Ovary (tissue), 9 donors: ENCODE data around the gene BABAM2. TPM values are rescaled to one million over a fixed set of nuclear protein-coding genes. Genes with fewer than 3 reads are reported as not detected.

Experiments
- DNase-seq, 5 donors: peaks; one replicate each; pipeline ENCODE4 v3.0.0-alpha.2; 2019 to 2020
- H3K27ac ChIP-seq, 2 donors: fragments of 200-600 bp; one replicate each; pipeline versions ENCODE4 v1.5.1 to v1.8.0; 2019 to 2022
- H3K27me3 ChIP-seq: fragments of 200-600 bp; one replicate; pipeline ENCODE4 v1.8.0; 2022
- H3K36me3 ChIP-seq: fragments of 200-600 bp; sonication (generic); one replicate; pipeline ENCODE4 v1.5.1; 2019
- H3K4me1 ChIP-seq: one replicate; pipeline ENCODE4 v1.8.1; 2013; ENCODE audit warnings: mild to moderate bottlenecking, moderate library complexity; ENCODE audit not compliant: insufficient read depth
- H3K4me3 ChIP-seq: fragments of 200-600 bp; sonication (generic); one replicate; pipeline ENCODE4 v1.5.1; 2017
- H3K9me3 ChIP-seq, 2 donors: fragments of 200-600 bp in 1 of 2; sonication (generic) in 1 of 2; one replicate each; pipeline versions ENCODE4 v1.5.1 to v1.8.1; 2013 to 2019; ENCODE audit warnings: mild to moderate bottlenecking in 1 of 2, moderate library complexity in 1 of 2
- CTCF ChIP-seq, 3 donors: fragments of 450-650 bp in 2 of 3; fragments of 200-600 bp in 1 of 3; IDR thresholded peaks; one replicate each; pipeline versions ENCODE4 v1.5.1 to v1.8.0; 2016 to 2022; ENCODE audit warnings: antibody characterized with exemption in 3 of 3, mild to moderate bottlenecking in 1 of 3
- EP300 ChIP-seq: sonication (generic); formaldehyde crosslinking; IDR thresholded peaks from one replicate; pipeline ENCODE4 v1.6.1; 2017; ENCODE audit warnings: antibody characterized with exemption
- POLR2A ChIP-seq: fragments of 450-650 bp; IDR thresholded peaks from one replicate; pipeline ENCODE4 v1.6.1; 2017; ENCODE audit warnings: antibody characterized with exemption, mild to moderate bottlenecking, moderate library complexity
- WGBS, 3 donors: extraction: QIAGEN DNeasy Blood & Tissue Kit in 1 of 3; methylation state at CpG; one replicate each; pipeline versions ENCODE4 v1.1.5 to v1.1.7; 2013 to 2017; 5-methylcytosine and 5-hydroxymethylcytosine counted together
- intact Hi-C, 4 donors: fragments of 100-400 bp; cut with DNase I; formaldehyde crosslinking; loops; one replicate each; pipeline versions ENCODE4 v1.11.0 to v1.15.1; 2022 to 2023
- polyA plus RNA-seq, 2 donors: library from polyadenylated mRNA; stranded (reverse); fragments of 200-250 nt in 1 of 2; fragments of 350-450 nt in 1 of 2; fragmentation: Illumina TruSeq in 1 of 2; extraction: RNeasy Lipid Tissue Mini Kit (QIAGEN cat#74804) in 1 of 2; gene quantifications; one replicate each; pipeline ENCODE4 v1.2.3, GENCODE V29; 2013 to 2014
- total RNA-seq, 7 donors: library from RNA; depleted of rRNA in 2 of 7; stranded (reverse); fragments of >200 nt in 2 of 7; fragmentation: NEBNext Ultra II Directional in 3 of 7; extraction: Animal tissue kit (Norgen Biotek cat#: 25700) in 3 of 7; gene quantifications; one replicate each; pipeline versions ENCODE4 v1.1.0 to v1.2.4, GENCODE V29; 2016 to 2023
- donor health status: DM: no; HTN: no; CAD: no; lungs with moderate emphysema.
- donor health status: DM: no; HTN: no; CAD: no.
- donor health status: Bipolar disorder and iron deficiency.
- donor health status: DM: yes; HTN: yes; CAD: no.
- donor health status: DM: no; HTN: no; CAD: no.
- donor health status: DM: yes; HTN: yes; CAD: no.

The BABAM2 gene
- total and polyA plus RNA-seq, 9 donors = 22.0 to 96.7 (median 46.8) TPM

GRCh38 chr2:28240937-28241336 is 350.4 kb downstream of the BABAM2 start:
- H3K4me3 ChIP-seq = no peak overlapping the region
- H3K27me3 ChIP-seq = no peaks in the 10 kb centered on the region
- intact Hi-C loops = loop anchor here in 1 of 4 donors (10.0 kb wide), 1 partner anchor 144 kb away; no protein-coding TSS in a partner anchor
- H3K27ac ChIP-seq = no peak overlapping the region
- no peak for DNase-seq
- 94 to 98% (median 96%) methylated on average over 2 of the region's 2 CpGs for WGBS, 3 donors
- peaks cover 5% of the 10 kb centered on the region for H3K4me1 ChIP-seq
- TF ChIP-seq EP300 (no peak), CTCF (IDR thresholded peaks at IDR 0.05) (no peak), POLR2A (no peak)
- no peaks in the 10 kb centered on the region for H3K36me3 ChIP-seq
- no peaks in the 10 kb centered on the region for H3K9me3 ChIP-seq

GRCh38 chr2:28247290-28247689 is 356.8 kb downstream of the BABAM2 start:
- Histone ChIP-seq H3K27ac (no peak overlapping the region), H3K4me3 (no peak overlapping the region), H3K36me3 (no peaks in the 10 kb centered on the region), H3K4me1 (no peaks in the 10 kb centered on the region), H3K27me3 (no peaks in the 10 kb centered on the region), H3K9me3 (no peaks in the 10 kb centered on the region)
- intact Hi-C loops = loop anchor here in 1 of 4 donors (10.0 kb wide), 1 partner anchor 138 kb away; no protein-coding TSS in a partner anchor
- no peak for TF ChIP-seq CTCF (IDR thresholded peaks at IDR 0.05)
- 24 to 39% (median 33%) methylated on average over 1 of the region's 1 CpG for WGBS, 3 donors
- DNase-seq = no peak

- Histone ChIP-seq H3K4me1 (no peaks in the 10 kb centered on the region), H3K4me3 (no peak overlapping the region), H3K36me3 (no peaks in the 10 kb centered on the region), H3K9me3 (no peaks in the 10 kb centered on the region), H3K27ac (no peak overlapping the region), H3K27me3 (no peaks in the 10 kb centered on the region)
- intact Hi-C loops = loop anchor here in 1 of 4 donors (10.0 kb wide), 1 partner anchor 137 kb away; no protein-coding TSS in a partner anchor
- no peak for DNase-seq
- TF ChIP-seq CTCF (IDR thresholded peaks at IDR 0.05) = no peak
- TF ChIP-seq POLR2A = no peak
- no peak for TF ChIP-seq EP300
Measured at GRCh38 chr2:28247734-28248133, 357.2 kb downstream of the BABAM2 start.

- no peak overlapping the region for H3K27ac ChIP-seq
- no peak overlapping the region for H3K4me3 ChIP-seq
- 90 to 92% (median 90%) methylated on average over 2 of the region's 2 CpGs for WGBS, 3 donors
- intact Hi-C loops = loop anchor here in 1 of 4 donors (10.0 kb wide), 1 partner anchor 136 kb away; no protein-coding TSS in a partner anchor
- H3K4me1 ChIP-seq = no peaks in the 10 kb centered on the region
- no peaks in the 10 kb centered on the region for H3K36me3 ChIP-seq
- no peak for DNase-seq
- no peaks in the 10 kb centered on the region for H3K9me3 ChIP-seq
- no peaks in the 10 kb centered on the region for H3K27me3 ChIP-seq
- TF ChIP-seq CTCF (IDR thresholded peaks at IDR 0.05) (no peak), POLR2A (no peak), EP300 (no peak)
Measured at GRCh38 chr2:28248511-28248910, 358.0 kb downstream of the BABAM2 start.
